ENCODE data around the gene IFT81. TPM values are rescaled to one million over a fixed set of nuclear protein-coding genes. Genes with fewer than 3 reads are reported as not detected.
A peak's percentile ranks its signal among the peaks of the same experiment; 100 is the strongest.

IFT81 gene
- total and polyA plus RNA-seq, 2 of the 13 experiments (the other 11 are each of a cell fraction or from before 2014, with no cell fraction given) = 4.2 to 13.0 TPM

DNA sequence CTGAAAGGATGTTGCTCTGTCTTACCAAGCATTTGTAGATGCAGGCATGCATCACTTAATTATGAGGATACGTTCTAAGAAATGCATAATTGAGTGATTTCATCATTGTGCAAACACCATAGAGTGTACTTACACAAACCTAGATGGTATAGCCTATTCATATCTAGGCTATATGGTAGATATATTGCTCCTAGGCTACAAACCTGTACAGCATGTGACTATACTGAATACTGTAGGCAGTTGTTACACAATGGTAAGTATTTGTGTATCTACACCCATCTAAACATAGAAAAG, 75.9 kb downstream of the IFT81 start (continued):
- TF ChIP-seq HMGXB3 (CRISPR knock-in tag; IDR thresholded peaks at IDR 0.05; ENCODE audit: borderline replicate concordance) = peak; percentile 1; the same call in 1 of the 2 replicates
- 0 out of 2 replicates have a peak, but pooled peaks have one; percentile 10 for TF ChIP-seq AHDC1 (CRISPR knock-in tag; IDR thresholded peaks at IDR 0.05; ENCODE audit: borderline replicate concordance)
- TF ChIP-seq PHF21A (CRISPR knock-in tag; IDR thresholded peaks at IDR 0.05) = no peak
- TF ChIP-seq MTF2 (CRISPR knock-in tag; IDR thresholded peaks at IDR 0.05; ENCODE audit: borderline replicate concordance) = no peak
- TF ChIP-seq CEBPG (CRISPR knock-in tag; IDR thresholded peaks at IDR 0.05) = peak; percentile 18; the same call in 1 of the 2 replicates
- TF ChIP-seq, protein P1, sequence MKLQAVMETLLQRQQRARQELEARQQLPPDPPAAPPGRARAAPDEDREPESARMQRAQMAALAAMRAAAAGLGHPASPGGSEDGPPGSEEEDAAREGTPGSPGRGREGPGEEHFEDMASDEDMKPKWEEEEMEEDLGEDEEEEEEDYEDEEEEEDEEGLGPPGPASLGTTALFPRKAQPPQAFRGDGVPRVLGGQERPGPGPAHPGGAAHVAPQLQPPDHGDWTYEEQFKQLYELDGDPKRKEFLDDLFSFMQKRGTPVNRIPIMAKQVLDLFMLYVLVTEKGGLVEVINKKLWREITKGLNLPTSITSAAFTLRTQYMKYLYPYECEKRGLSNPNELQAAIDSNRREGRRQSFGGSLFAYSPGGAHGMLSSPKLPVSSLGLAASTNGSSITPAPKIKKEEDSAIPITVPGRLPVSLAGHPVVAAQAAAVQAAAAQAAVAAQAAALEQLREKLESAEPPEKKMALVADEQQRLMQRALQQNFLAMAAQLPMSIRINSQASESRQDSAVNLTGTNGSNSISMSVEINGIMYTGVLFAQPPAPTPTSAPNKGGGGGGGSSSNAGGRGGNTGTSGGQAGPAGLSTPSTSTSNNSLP (IDR thresholded peaks at IDR 0.05; ENCODE audit: low read depth, low read length) = 0 out of 2 replicates have a peak, but pooled peaks have one; percentile 27
- 0 out of 2 replicates have a peak, but pooled peaks have one; percentile 10 for TF ChIP-seq MIXL1 (CRISPR knock-in tag; IDR thresholded peaks at IDR 0.05)

Data from HepG2 (cell line).